ENCODE data around the gene PRKN. TPM values are rescaled to one million over a fixed set of nuclear protein-coding genes. Genes with fewer than 3 reads are reported as not detected.

Gene PRKN
- total and polyA plus RNA-seq, 2 experiments from 2014 or later = 0.10 to 0.84 TPM

- H3F3A ChIP-seq (replicated peaks; ENCODE audit: low read depth) = no peaks in the 10 kb centered on the region
- ATAC-seq (peak; percentile 90), DNase-seq (ENCODE audit: low spot score) (peak; percentile 51)
- Mint-ChIP-seq H3K4me1 (peaks cover 3% of the 10 kb centered on the region; the same call in 1 of the 3 replicates), H3K4me3 (no peak overlapping the region), H3K27ac (peak overlapping the region; percentile 62; the same call in 1 of the 2 replicates), H3K36me3 (ENCODE audit: low read depth) (no peaks in the 10 kb centered on the region), H3K27me3 (ENCODE audit: insufficient read depth, low read depth, poor library complexity) (no peaks in the 10 kb centered on the region), H3K9me3 (no peaks in the 10 kb centered on the region; the same call in 2 of the 3 replicates)
- no peaks in the 10 kb centered on the region for H4K20me1 ChIP-seq (replicated peaks; ENCODE audit: insufficient read depth)
- no peaks in the 10 kb centered on the region for H3K4me1 ChIP-seq (ENCODE audit: insufficient read depth)
- H3K4me3 ChIP-seq = no peak overlapping the region
- no peaks in the 10 kb centered on the region for H3K36me3 ChIP-seq (ENCODE audit: insufficient read depth)
- no peak for TF ChIP-seq EZH2phosphoT487 (IDR thresholded peaks at IDR 0.05; ENCODE audit: unreplicated experiment)
- no peak for TF ChIP-seq NANOG (IDR thresholded peaks at IDR 0.05; ENCODE audit: borderline replicate concordance)
- peak; percentile 25 to 55; a peak in 2 of 4 replicates for TF ChIP-seq CTCF (conservative IDR thresholded peaks at IDR 0.05; ENCODE audit: low read depth in 2 of 2)
- TF ChIP-seq REST (IDR thresholded peaks at IDR 0.05; ENCODE audit: unreplicated experiment) = no peak
- H3K27ac ChIP-seq (ENCODE audit: low read depth) = no peak overlapping the region
- no peak overlapping the region for H3K4me2 ChIP-seq
- H3K79me2 ChIP-seq (replicated peaks; ENCODE audit: insufficient read depth) = no peaks in the 10 kb centered on the region
- H2AFZ ChIP-seq = peak overlapping the region; percentile 1; the same call in 1 of the 2 replicates
- H3K9me2 ChIP-seq (ENCODE audit: insufficient read depth) = no peaks in the 10 kb centered on the region
- no peaks in the 10 kb centered on the region for H3K27me3 ChIP-seq (ENCODE audit: insufficient read depth)
Measured at GRCh38 chr6:162177746-162178145, 549.8 kb downstream of the PRKN start.

DNA sequence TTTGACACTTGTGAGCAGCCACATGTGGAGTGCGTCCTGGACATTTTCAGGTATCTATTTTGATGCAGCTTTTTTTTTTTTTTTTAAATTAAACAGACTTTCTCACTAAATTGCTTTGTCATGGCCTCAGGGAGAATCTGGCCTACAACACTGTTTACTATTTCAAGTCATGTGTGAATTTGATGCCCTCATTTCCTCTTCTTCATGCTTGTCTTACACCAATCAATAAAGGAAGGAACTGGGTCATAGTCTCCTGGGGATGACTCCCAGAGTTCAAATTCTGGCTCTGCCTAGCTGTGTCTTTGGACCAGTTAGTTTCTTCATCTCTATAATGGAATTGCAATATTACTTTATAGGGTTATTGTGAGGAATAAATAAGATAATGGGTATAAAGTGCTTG lies 554.1 kb downstream of the PRKN start:
- Histone ChIP-seq H3K79me2 (replicated peaks; ENCODE audit: insufficient read depth) (no peaks in the 10 kb centered on the region), H3K27me3 (ENCODE audit: insufficient read depth) (no peaks in the 10 kb centered on the region), H3K27ac (ENCODE audit: low read depth) (no peak overlapping the region), H3F3A (replicated peaks; ENCODE audit: low read depth) (no peaks in the 10 kb centered on the region), H4K20me1 (replicated peaks; ENCODE audit: insufficient read depth) (no peaks in the 10 kb centered on the region), H2AFZ (no peak overlapping the region), H3K4me3 (no peak overlapping the region), H3K36me3 (ENCODE audit: insufficient read depth) (no peaks in the 10 kb centered on the region), H3K4me2 (no peak overlapping the region), H3K9me2 (ENCODE audit: insufficient read depth) (no peaks in the 10 kb centered on the region), H3K4me1 (ENCODE audit: insufficient read depth) (no peaks in the 10 kb centered on the region)
- TF ChIP-seq STAT1 (IDR thresholded peaks at IDR 0.05; ENCODE audit: unreplicated experiment) = no peak
- no peak for TF ChIP-seq JUNB (IDR thresholded peaks at IDR 0.05; ENCODE audit: unreplicated experiment)
- H3K4me1 Mint-ChIP-seq = peaks cover 3% of the 10 kb centered on the region; the same call in 1 of the 3 replicates
- ATAC-seq (no peak), DNase-seq (ENCODE audit: low spot score) (no peak)
- H3K27me3 Mint-ChIP-seq (ENCODE audit: insufficient read depth, low read depth, poor library complexity) = peaks cover 3% of the 10 kb centered on the region
- no peak overlapping the region for H3K27ac Mint-ChIP-seq
- H3K4me3 Mint-ChIP-seq = no peak overlapping the region
- H3K9me3 Mint-ChIP-seq = no peaks in the 10 kb centered on the region
- no peaks in the 10 kb centered on the region for H3K36me3 Mint-ChIP-seq (ENCODE audit: low read depth)

All from GM23338 (cell line).